ENCODE measurements around the gene B3GNT5. TPM values are rescaled to one million over a fixed set of nuclear protein-coding genes. Genes with fewer than 3 reads are reported as not detected.

Gene B3GNT5
- total and polyA plus RNA-seq, 2 donors (not counting 3 experiments of a cell fraction or from before 2014, with no cell fraction given) = 4.1 to 25.6 TPM

- CTCF ChIA-PET = interaction anchor here (0.9 to 2.8 kb wide), 3 partner anchors 34 to 103 kb away, joined by 3 to 16 read pairs (median 3); partner anchors contain the start of gene B3GNT5
- POLR2A ChIA-PET = no interaction called here
- no peak overlapping the region for H3K4me3 ChIP-seq (replicated peaks in 1 of 3; ENCODE audit: insufficient read depth in 1 of 3, low read depth in 1 of 3, low read length in 3 of 3)
- BruUV-seq (replicated peaks) = TSS peak; percentile 10
- intact Hi-C loops (cut with micrococcal nuclease) (loop anchor here (2.0 kb wide), 1 partner anchor 41 kb away; no protein-coding TSS in a partner anchor), dilution Hi-C loops (cut with MboI; ENCODE audit: extremely low pct_ligation_motif_present, low sequenced_read_pairs) (no loop called here)
- peak overlapping the region; percentile 91 for H3K27ac ChIP-seq (ENCODE audit: insufficient read depth, low read depth, low read length)
- no peaks in the 10 kb centered on the region for H3K36me3 ChIP-seq (ENCODE audit: control insufficient read depth in 2 of 2, extremely low read depth in 1 of 2, insufficient read depth in 2 of 2, low read length in 2 of 2)
- FAIRE-seq = no peak
- TF ChIP-seq POLR2AphosphoS5 (IDR thresholded peaks at IDR 0.05; ENCODE audit: insufficient read depth, low read depth, low read length) (no peak), MYC (IDR thresholded peaks at IDR 0.05; ENCODE audit: low read depth, low read length) (no peak), GATA2 (IDR thresholded peaks at IDR 0.05; ENCODE audit: insufficient read depth, insufficient read length, low read depth, low read length) (no peak), MAX (IDR thresholded peaks at IDR 0.05; ENCODE audit: insufficient read depth, insufficient read length) (no peak), EZH2 (IDR thresholded peaks at IDR 0.05; ENCODE audit: borderline replicate concordance, low read depth, low read length, severe bottlenecking) (no peak)
- peaks cover 32% of the 10 kb centered on the region for H3K4me1 ChIP-seq (ENCODE audit: control insufficient read depth, extremely low read depth, insufficient read depth, low read length)
- no peaks in the 10 kb centered on the region for H3K27me3 ChIP-seq (ENCODE audit: control insufficient read depth in 2 of 2, insufficient read depth in 2 of 2, low read length in 2 of 2)
- no peak overlapping the region for H2AFZ ChIP-seq (ENCODE audit: low read depth, low read length)
- H3K9me3 ChIP-seq (replicated peaks; ENCODE audit: control insufficient read depth, insufficient read depth, low read length) = no peaks in the 10 kb centered on the region
- H4K20me1 ChIP-seq (replicated peaks; ENCODE audit: control insufficient read depth, extremely low read depth, insufficient read depth, low read length) = no peaks in the 10 kb centered on the region
- no peaks in the 10 kb centered on the region for H3K79me2 ChIP-seq (ENCODE audit: control insufficient read depth, insufficient read depth, low read length)
- H3K9ac ChIP-seq (replicated peaks; ENCODE audit: extremely low read depth, insufficient read depth, low read length) = peak overlapping the region; percentile 32
- H3K4me2 ChIP-seq (ENCODE audit: insufficient read depth, low read length) = no peak overlapping the region
- H3K9me1 ChIP-seq (replicated peaks; ENCODE audit: control insufficient read depth, extremely low read depth, insufficient read depth, low read length) = no peaks in the 10 kb centered on the region
- peak; percentile 30 for DNase-seq (ENCODE audit: low read depth, low spot score)
These were observed 34.4 kb downstream of the B3GNT5 start for GRCh38 chr3:183287301-183287971.

- Histone ChIP-seq H3K9ac (replicated peaks; ENCODE audit: extremely low read depth, insufficient read depth, low read length) (peak overlapping the region; percentile 32), H4K20me1 (replicated peaks; ENCODE audit: control insufficient read depth, extremely low read depth, insufficient read depth, low read length) (no peaks in the 10 kb centered on the region), H3K4me1 (ENCODE audit: control insufficient read depth, extremely low read depth, insufficient read depth, low read length) (peaks cover 32% of the 10 kb centered on the region), H3K79me2 (ENCODE audit: control insufficient read depth, insufficient read depth, low read length) (no peaks in the 10 kb centered on the region), H2AFZ (ENCODE audit: low read depth, low read length) (no peak overlapping the region), H3K9me1 (replicated peaks; ENCODE audit: control insufficient read depth, extremely low read depth, insufficient read depth, low read length) (no peaks in the 10 kb centered on the region), H3K27me3 (ENCODE audit: control insufficient read depth in 2 of 2, insufficient read depth in 2 of 2, low read length in 2 of 2) (no peaks in the 10 kb centered on the region), H3K4me2 (ENCODE audit: insufficient read depth, low read length) (no peak overlapping the region), H3K4me3 (replicated peaks in 1 of 3; ENCODE audit: insufficient read depth in 1 of 3, low read depth in 1 of 3, low read length in 3 of 3) (no peak overlapping the region), H3K36me3 (ENCODE audit: control insufficient read depth in 2 of 2, extremely low read depth in 1 of 2, insufficient read depth in 2 of 2, low read length in 2 of 2) (no peaks in the 10 kb centered on the region), H3K9me3 (replicated peaks; ENCODE audit: control insufficient read depth, insufficient read depth, low read length) (no peaks in the 10 kb centered on the region), H3K27ac (ENCODE audit: insufficient read depth, low read depth, low read length) (no peak overlapping the region)
- POLR2A ChIA-PET = no interaction called here
- no TSS peak for BruUV-seq (replicated peaks)
- TF ChIP-seq MAX (IDR thresholded peaks at IDR 0.05; ENCODE audit: insufficient read depth, insufficient read length) (no peak), GATA2 (IDR thresholded peaks at IDR 0.05; ENCODE audit: insufficient read depth, insufficient read length, low read depth, low read length) (no peak), POLR2A (IDR thresholded peaks at IDR 0.05; ENCODE audit: low read depth, low read length) (no peak), MYC (IDR thresholded peaks at IDR 0.05; ENCODE audit: low read depth, low read length) (no peak), CTCF (IDR thresholded peaks at IDR 0.05; ENCODE audit: extremely low read depth in 1 of 2, insufficient read depth in 1 of 2, low read depth in 1 of 2, low read length in 2 of 2) (no peak), EZH2 (IDR thresholded peaks at IDR 0.05; ENCODE audit: borderline replicate concordance, low read depth, low read length, severe bottlenecking) (no peak), POLR2AphosphoS5 (IDR thresholded peaks at IDR 0.05; ENCODE audit: insufficient read depth, low read depth, low read length) (no peak), FOS (IDR thresholded peaks at IDR 0.05; ENCODE audit: borderline replicate concordance, insufficient read depth, low read length) (no peak)
- intact Hi-C loops (cut with micrococcal nuclease) = no loop called here
- dilution Hi-C loops (cut with MboI; ENCODE audit: extremely low pct_ligation_motif_present, low sequenced_read_pairs) = no loop called here
- DNase-seq (ENCODE audit: low read depth, low spot score) (no peak), FAIRE-seq (no peak)
- CTCF ChIA-PET = interaction anchor here (0.9 to 1.4 kb wide), 3 partner anchors 15 to 104 kb away, joined by 3 read pairs; no protein-coding TSS in a partner anchor
These were observed 35.1 kb downstream of the B3GNT5 start for GRCh38 chr3:183288117-183288516.
